GM18505 (cell line): ENCODE results near the gene TRAPPC14.
"Not testable (repeated sequence)": the region's sequence is repeated elsewhere in the genome, so short reads cannot be mapped to it uniquely, and the experiment has no call there.

Experiments
- ATAC-seq: cut with Tn5 transposase; IDR thresholded peaks from one replicate; pipeline ENCODE4 v1.9.1; 2021; ENCODE audit not compliant: unreplicated experiment
- POLR2A ChIP-seq: IDR thresholded peaks from 4 replicates; pipeline ENCODE4 v1.6.1; 2011; ENCODE audit warnings: borderline replicate concordance; ENCODE audit not compliant: insufficient read depth, insufficient read length; ENCODE audit errors: extremely low read depth

TRAPPC14 gene

GRCh38 chr7:100158229-100159098 lies at the start of gene TRAPPC14:
TRAPPC14 (minus strand) TSS chr7:100158723; CDS start chr7:100158499, 224 bp downstream.
- peak; percentile 67 for ATAC-seq
- TF ChIP-seq POLR2A: peak; percentile 86

- TF ChIP-seq POLR2A: no peak
- ATAC-seq: no peak
Measured at GRCh38 chr7:100204454-100204853, 45.9 kb upstream of the TRAPPC14 start.

- no peak for TF ChIP-seq POLR2A
- ATAC-seq: no peak
Measured at GRCh38 chr7:100200693-100201092, 42.2 kb upstream of the TRAPPC14 start.

GRCh38 chr7:100198266-100198665 lies 39.7 kb upstream of the TRAPPC14 start:
- no peak for TF ChIP-seq POLR2A
- no peak for ATAC-seq

GRCh38 chr7:100195901-100196322 lies 37.4 kb upstream of the TRAPPC14 start:
- ATAC-seq: not testable (repeated sequence)

- no peak for TF ChIP-seq POLR2A
- no peak for ATAC-seq
Measured at GRCh38 chr7:100195222-100195621, 36.7 kb upstream of the TRAPPC14 start.

- ATAC-seq: no peak
- no peak for TF ChIP-seq POLR2A
Measured at GRCh38 chr7:100192969-100193368, 34.4 kb upstream of the TRAPPC14 start.

GRCh38 chr7:100192281-100192862 lies 33.8 kb upstream of the TRAPPC14 start:
- not testable (repeated sequence) for ATAC-seq

- ATAC-seq: no peak
- TF ChIP-seq POLR2A: no peak
Measured at GRCh38 chr7:100191775-100192174, 33.3 kb upstream of the TRAPPC14 start.

GRCh38 chr7:100190048-100190711 lies 31.7 kb upstream of the TRAPPC14 start:
- no peak for TF ChIP-seq POLR2A
- peak; percentile 52 for ATAC-seq

- no peak for ATAC-seq
- no peak for TF ChIP-seq POLR2A
Measured at GRCh38 chr7:100189061-100189460, 30.5 kb upstream of the TRAPPC14 start.

- TF ChIP-seq POLR2A: no peak
- ATAC-seq: no peak
Measured at GRCh38 chr7:100185726-100186125, 27.2 kb upstream of the TRAPPC14 start.

GRCh38 chr7:100183090-100183489 lies 24.6 kb upstream of the TRAPPC14 start:
- ATAC-seq: not testable (repeated sequence)

- not testable (repeated sequence) for ATAC-seq
Measured at GRCh38 chr7:100182616-100183015, 24.1 kb upstream of the TRAPPC14 start.

- ATAC-seq: not testable (repeated sequence)
Measured at GRCh38 chr7:100180084-100180483, 21.6 kb upstream of the TRAPPC14 start.
